Loucy (cell line): ENCODE results near the gene MDFI.

Experiments used
- H2AFZ ChIP-seq: fragments of 200-600 bp; sonication (generic); 2 replicates; pipeline ENCODE4 v1.6.0; 2016; ENCODE audit warnings: antibody characterized with exemption, mild to moderate bottlenecking, low read length, moderate library complexity
- H3F3A ChIP-seq: fragments of 200-600 bp; 2 replicates; pipeline ENCODE4 v1.6.0; 2016; ENCODE audit warnings: antibody characterized with exemption, low read depth, mild to moderate bottlenecking
- H3K27me3 ChIP-seq: fragments of 200-600 bp; sonication (generic); 2 replicates; pipeline ENCODE4 v1.6.1; 2014; ENCODE audit warnings: low read length, mild to moderate bottlenecking; ENCODE audit not compliant: insufficient read depth, poor library complexity, severe bottlenecking
- H3K36me3 ChIP-seq: fragments of 200-600 bp; sonication (generic); 2 replicates; pipeline ENCODE4 v1.6.1; 2016; ENCODE audit warnings: low read length; ENCODE audit not compliant: insufficient read depth
- H3K4me1 ChIP-seq: fragments of 200-600 bp; sonication (generic); 2 replicates; pipeline ENCODE4 v1.5.1; 2014; ENCODE audit warnings: low read length, mild to moderate bottlenecking; ENCODE audit not compliant: insufficient read depth, poor library complexity, severe bottlenecking
- H3K4me2 ChIP-seq: fragments of 200-600 bp; sonication (generic); 2 replicates; pipeline ENCODE4 v1.6.0; 2014; ENCODE audit warnings: antibody characterized with exemption, low read length, low read depth, mild to moderate bottlenecking; ENCODE audit not compliant: poor library complexity, severe bottlenecking
- H3K4me3 ChIP-seq: fragments of 200-600 bp; sonication (generic); 2 replicates; pipeline ENCODE4 v1.5.1; 2014; ENCODE audit warnings: low read length, mild to moderate bottlenecking, mixed read lengths; ENCODE audit not compliant: poor library complexity, severe bottlenecking
- H3K79me2 ChIP-seq: fragments of 200-600 bp; sonication (generic); 2 replicates; pipeline ENCODE4 v1.6.1; 2014; ENCODE audit warnings: low read length; ENCODE audit not compliant: insufficient read depth
- H3K9ac ChIP-seq: fragments of 200-600 bp; sonication (generic); 2 replicates; pipeline ENCODE4 v1.6.0; 2014; ENCODE audit warnings: mild to moderate bottlenecking, low read depth, low read length, moderate library complexity; ENCODE audit not compliant: poor library complexity, severe bottlenecking
- H3K9me2 ChIP-seq: fragments of 200-600 bp; sonication (generic); replicated peaks from 2 replicates; pipeline ENCODE4 v1.6.1; 2016; ENCODE audit warnings: low read depth, low read length, mixed read lengths
- H3K9me3 ChIP-seq: fragments of 200-600 bp; sonication (generic); 2 replicates; pipeline ENCODE4 v1.6.1; 2014; ENCODE audit warnings: mild to moderate bottlenecking, antibody characterized with exemption, low read length, low read depth; ENCODE audit not compliant: insufficient read depth
- H4K20me1 ChIP-seq: fragments of 200-600 bp; sonication (generic); 2 replicates; pipeline ENCODE4 v1.6.0; 2014; ENCODE audit warnings: antibody characterized with exemption, low read length, mild to moderate bottlenecking; ENCODE audit not compliant: insufficient read depth, poor library complexity, severe bottlenecking
- EZH2phosphoT487 ChIP-seq: fragments of 200-600 bp; IDR thresholded peaks from 2 replicates; pipeline ENCODE4 v1.6.1; 2018; ENCODE audit warnings: antibody characterized with exemption, mild to moderate bottlenecking, moderate library complexity, borderline replicate concordance
- TF ChIP-seq, protein P1 (sequence below): fragments of 200-600 bp; sonication (generic); conservative IDR thresholded peaks from 2 replicates; pipeline ENCODE4 v1.5.1; 2014; ENCODE audit warnings: mild to moderate bottlenecking, antibody characterized with exemption, low read length

The MDFI gene

GRCh38 chr6:41621367-41621766 lies 16.9 kb upstream of the MDFI start:
- H3K9me2 ChIP-seq: no peaks in the 10 kb centered on the region
- no peaks in the 10 kb centered on the region for H4K20me1 ChIP-seq
- no peaks in the 10 kb centered on the region for H3F3A ChIP-seq
- H3K27me3 ChIP-seq: no peaks in the 10 kb centered on the region
- H3K9me3 ChIP-seq: peaks cover 7% of the 10 kb centered on the region
- H3K79me2 ChIP-seq: no peaks in the 10 kb centered on the region
- no peaks in the 10 kb centered on the region for H3K36me3 ChIP-seq
- H2AFZ ChIP-seq: no peak overlapping the region
- H3K4me2 ChIP-seq: no peak overlapping the region
- peaks cover 26% of the 10 kb centered on the region for H3K4me1 ChIP-seq
- no peak overlapping the region for H3K4me3 ChIP-seq
- no peak for TF ChIP-seq EZH2phosphoT487
- TF ChIP-seq, protein P1, sequence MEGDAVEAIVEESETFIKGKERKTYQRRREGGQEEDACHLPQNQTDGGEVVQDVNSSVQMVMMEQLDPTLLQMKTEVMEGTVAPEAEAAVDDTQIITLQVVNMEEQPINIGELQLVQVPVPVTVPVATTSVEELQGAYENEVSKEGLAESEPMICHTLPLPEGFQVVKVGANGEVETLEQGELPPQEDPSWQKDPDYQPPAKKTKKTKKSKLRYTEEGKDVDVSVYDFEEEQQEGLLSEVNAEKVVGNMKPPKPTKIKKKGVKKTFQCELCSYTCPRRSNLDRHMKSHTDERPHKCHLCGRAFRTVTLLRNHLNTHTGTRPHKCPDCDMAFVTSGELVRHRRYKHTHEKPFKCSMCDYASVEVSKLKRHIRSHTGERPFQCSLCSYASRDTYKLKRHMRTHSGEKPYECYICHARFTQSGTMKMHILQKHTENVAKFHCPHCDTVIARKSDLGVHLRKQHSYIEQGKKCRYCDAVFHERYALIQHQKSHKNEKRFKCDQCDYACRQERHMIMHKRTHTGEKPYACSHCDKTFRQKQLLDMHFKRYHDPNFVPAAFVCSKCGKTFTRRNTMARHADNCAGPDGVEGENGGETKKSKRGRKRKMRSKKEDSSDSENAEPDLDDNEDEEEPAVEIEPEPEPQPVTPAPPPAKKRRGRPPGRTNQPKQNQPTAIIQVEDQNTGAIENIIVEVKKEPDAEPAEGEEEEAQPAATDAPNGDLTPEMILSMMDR: no peak
- H3K9ac ChIP-seq: no peak overlapping the region

DNA sequence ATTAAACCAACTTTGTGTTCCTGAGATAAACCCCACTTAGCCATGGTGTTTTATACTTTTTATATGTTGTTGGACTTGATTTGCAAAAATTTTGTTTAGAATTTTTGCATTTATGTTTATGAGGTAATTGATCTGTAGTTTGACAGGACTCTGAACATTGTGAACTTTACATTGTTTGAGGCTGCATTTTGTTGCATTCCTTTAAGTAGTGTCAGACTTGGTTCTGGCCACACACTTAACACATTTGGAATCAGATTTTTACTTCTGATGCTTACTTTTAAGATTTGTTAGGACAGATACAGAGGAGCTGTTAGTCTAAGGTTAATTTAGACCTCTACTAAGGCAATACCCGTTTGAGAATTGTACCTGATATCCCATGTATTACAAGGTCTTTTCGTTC lies 16.5 kb upstream of the MDFI start:
- no peak overlapping the region for H3K4me2 ChIP-seq
- no peak for TF ChIP-seq EZH2phosphoT487
- TF ChIP-seq, protein P1: no peak
- no peaks in the 10 kb centered on the region for H3F3A ChIP-seq
- H3K9me2 ChIP-seq: no peaks in the 10 kb centered on the region
- no peaks in the 10 kb centered on the region for H3K27me3 ChIP-seq
- no peaks in the 10 kb centered on the region for H3K36me3 ChIP-seq
- no peaks in the 10 kb centered on the region for H3K79me2 ChIP-seq
- H4K20me1 ChIP-seq: no peaks in the 10 kb centered on the region
- peaks cover 30% of the 10 kb centered on the region for H3K4me1 ChIP-seq
- no peak overlapping the region for H3K4me3 ChIP-seq
- H3K9ac ChIP-seq: no peak overlapping the region
- no peak overlapping the region for H2AFZ ChIP-seq
- H3K9me3 ChIP-seq: peaks cover 7% of the 10 kb centered on the region

DNA sequence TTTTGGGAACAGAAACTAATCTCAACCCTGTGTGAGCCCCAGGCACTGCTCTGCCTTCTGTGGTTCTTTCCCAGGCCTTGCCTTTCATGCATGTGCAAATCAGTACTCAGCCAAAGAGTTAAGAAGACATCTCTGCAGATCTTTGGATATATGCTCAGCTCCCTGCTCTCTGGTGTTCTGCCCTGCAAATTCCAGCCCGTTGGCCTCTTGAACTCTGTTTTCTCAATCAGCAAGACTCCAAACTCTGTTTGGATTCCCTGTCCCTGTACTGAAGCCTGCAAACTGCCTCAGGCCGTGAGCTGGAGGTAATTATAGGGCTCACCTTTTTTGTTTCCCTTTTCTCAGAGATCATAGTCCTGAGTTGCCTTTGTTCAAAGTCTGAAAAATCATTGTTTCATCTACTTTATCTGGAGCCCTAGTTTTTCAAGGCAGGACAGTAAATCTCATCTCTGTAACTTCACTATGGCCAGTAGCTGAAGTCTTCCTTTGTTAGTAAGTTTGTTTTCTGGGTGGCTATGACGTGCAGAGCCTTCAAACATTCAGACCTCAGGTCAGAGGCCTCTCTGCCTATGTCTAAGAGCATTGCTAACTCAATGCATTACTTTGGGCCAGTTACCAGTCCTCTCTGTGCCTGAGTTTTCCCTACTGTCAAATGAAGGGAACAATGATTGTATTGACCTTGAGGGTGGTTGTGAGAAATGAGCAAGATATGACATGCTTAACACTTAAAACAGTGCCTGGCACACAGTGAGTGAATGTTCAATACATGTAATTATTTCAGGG lies 15.9 kb upstream of the MDFI start:
- no peaks in the 10 kb centered on the region for H3K9me2 ChIP-seq
- H3K4me3 ChIP-seq: no peak overlapping the region
- H3F3A ChIP-seq: no peaks in the 10 kb centered on the region
- H3K4me1 ChIP-seq: peaks cover 36% of the 10 kb centered on the region
- H3K79me2 ChIP-seq: no peaks in the 10 kb centered on the region
- no peaks in the 10 kb centered on the region for H3K27me3 ChIP-seq
- no peaks in the 10 kb centered on the region for H3K36me3 ChIP-seq
- no peaks in the 10 kb centered on the region for H4K20me1 ChIP-seq
- TF ChIP-seq, protein P1: no peak
- TF ChIP-seq EZH2phosphoT487: no peak
- no peak overlapping the region for H3K4me2 ChIP-seq
- no peak overlapping the region for H3K9ac ChIP-seq
- H2AFZ ChIP-seq: peak overlapping the region; percentile 36; the same call in 1 of the 2 replicates
- peaks cover 7% of the 10 kb centered on the region for H3K9me3 ChIP-seq
